ENCODE measurements around the gene TP53TG5. TPM values are rescaled to one million over a fixed set of nuclear protein-coding genes. Genes with fewer than 3 reads are reported as not detected.

The TP53TG5 gene
- 0.07 TPM for polyA plus RNA-seq (2013, experiment 1 of 2)
- not detected for polyA plus RNA-seq (2013, experiment 2 of 2)

DNA sequence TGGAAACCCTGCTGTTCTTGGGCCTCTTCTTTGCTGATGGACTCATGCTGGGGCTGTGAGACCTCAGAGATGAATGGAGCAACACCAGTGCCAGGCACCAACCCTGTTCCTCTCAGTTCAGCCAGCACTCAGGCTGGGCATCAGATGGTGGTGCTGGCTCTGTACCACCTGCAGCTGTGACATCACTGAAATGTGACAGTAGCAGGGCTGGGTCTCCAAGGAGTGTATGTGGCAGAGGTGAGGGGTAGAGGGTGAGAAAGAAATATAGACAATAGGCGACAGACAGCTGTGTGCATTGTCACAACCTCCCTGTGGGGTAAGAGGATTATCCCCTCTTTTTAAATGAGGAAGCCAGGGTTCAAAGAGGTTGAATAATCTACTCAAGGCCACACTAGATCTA, at the start of gene TP53TG5:
Gene TP53TG5, minus strand, starts transcription at position 135 of the 400 bp plus-strand sequence. Its CDS starts 89 bp downstream, at position 46.
- peaks cover 7% of the 10 kb centered on the region for H3K4me1 ChIP-seq (ENCODE audit: control insufficient read depth, low read depth, low read length)
- H3K4me3 ChIP-seq (ENCODE audit: low read length): no peak within 1 kb of the TSS
- no peak within 1 kb of the TSS for H2BK15ac ChIP-seq (replicated peaks; ENCODE audit: low read depth)
- H3K23ac ChIP-seq (ENCODE audit: low read length): no peak within 1 kb of the TSS
- peak within 1 kb of the TSS; percentile 18 for H3K56ac ChIP-seq (ENCODE audit: low read length)
- no peaks in the 10 kb centered on the region for H3K36me3 ChIP-seq (ENCODE audit: control insufficient read depth, insufficient read depth, low read length)
- H3K18ac ChIP-seq (ENCODE audit: low read length): peak within 1 kb of the TSS; percentile 24
- DNase-seq: peak; percentile 77
- no peaks in the 10 kb centered on the region for H3K79me1 ChIP-seq (ENCODE audit: low read length)
- H4K5ac ChIP-seq (ENCODE audit: low read length): no peak within 1 kb of the TSS
- no peak within 1 kb of the TSS for H3K9ac ChIP-seq (ENCODE audit: low read length)
- H3K27ac ChIP-seq (ENCODE audit: low read depth, low read length): peak within 1 kb of the TSS; percentile 51
- H4K8ac ChIP-seq (ENCODE audit: low read depth, low read length): no peak within 1 kb of the TSS
- no peak within 1 kb of the TSS for H2BK120ac ChIP-seq (ENCODE audit: low read depth, low read length)
- H3K27me3 ChIP-seq (ENCODE audit: insufficient read depth, low read length, poor library complexity): no peaks in the 10 kb centered on the region
- peak within 1 kb of the TSS; percentile 60 for H2BK5ac ChIP-seq (ENCODE audit: low read length)
- H2AK5ac ChIP-seq (ENCODE audit: low read length): no peak within 1 kb of the TSS
- WGBS (ENCODE audit: extremely low coverage, insufficient coverage, low lambda C conversion rate): no CpG with 5 or more reads among the region's 1 CpG
- H3K79me2 ChIP-seq (ENCODE audit: control insufficient read depth, insufficient read depth, low read length): no peaks in the 10 kb centered on the region
- no peak within 1 kb of the TSS for H3K4me2 ChIP-seq (ENCODE audit: low read length)
- H3K4ac ChIP-seq (ENCODE audit: low read depth, low read length): no peak within 1 kb of the TSS

DNA sequence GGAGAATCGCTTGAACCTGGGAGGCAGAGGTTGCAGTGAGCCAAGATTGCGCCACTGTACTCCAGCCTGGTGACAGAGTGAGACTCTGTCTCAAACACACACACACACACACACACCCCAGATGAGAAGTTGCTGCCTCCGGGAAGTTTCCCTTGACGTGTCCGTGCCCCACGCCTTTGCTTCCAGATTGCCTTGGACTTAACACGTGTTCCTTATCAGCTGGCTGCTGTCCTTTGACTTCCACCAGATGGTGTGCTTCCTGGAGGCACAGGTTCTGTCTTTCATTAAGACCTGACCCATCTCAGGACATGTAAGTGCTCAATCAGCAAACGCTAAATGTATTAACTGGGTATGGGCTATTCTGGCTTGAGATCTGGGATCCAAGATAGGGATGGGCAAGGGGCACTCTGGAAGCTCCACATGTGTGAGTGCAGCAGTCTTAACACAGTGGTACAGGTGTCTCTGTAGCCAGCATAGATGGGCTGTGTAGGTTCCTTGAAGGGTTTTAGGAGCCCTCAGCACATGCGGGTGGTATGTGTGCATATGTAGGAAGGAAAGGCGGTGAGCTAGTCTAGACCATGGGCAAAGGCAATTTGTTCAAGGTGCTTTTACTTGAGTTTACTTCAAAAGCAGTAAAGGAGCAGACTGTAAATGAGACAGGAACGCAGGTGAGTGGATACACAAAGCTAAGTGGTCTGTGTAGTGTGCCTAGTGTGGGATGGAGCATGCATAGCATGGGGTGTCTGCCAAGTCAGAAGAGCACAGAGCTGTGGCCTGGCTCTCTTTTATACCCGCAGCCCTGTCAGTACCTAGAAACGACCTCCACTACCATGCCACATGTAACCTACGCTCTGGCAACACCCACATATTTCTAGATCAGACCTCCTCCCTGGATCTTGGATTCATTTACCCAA, 49.4 kb upstream of the TP53TG5 start:
- no peak overlapping the region for H3K23ac ChIP-seq (ENCODE audit: low read length)
- H3K4me1 ChIP-seq (ENCODE audit: control insufficient read depth, low read depth, low read length): no peaks in the 10 kb centered on the region
- H3K27ac ChIP-seq (ENCODE audit: low read depth, low read length): no peak overlapping the region
- no peak overlapping the region for H2BK15ac ChIP-seq (replicated peaks; ENCODE audit: low read depth)
- no peak overlapping the region for H3K56ac ChIP-seq (ENCODE audit: low read length)
- no peaks in the 10 kb centered on the region for H3K27me3 ChIP-seq (ENCODE audit: insufficient read depth, low read length, poor library complexity)
- H4K8ac ChIP-seq (ENCODE audit: low read depth, low read length): no peak overlapping the region
- peaks cover 6% of the 10 kb centered on the region for H3K36me3 ChIP-seq (ENCODE audit: control insufficient read depth, insufficient read depth, low read length)
- no peak for DNase-seq
- H3K18ac ChIP-seq (ENCODE audit: low read length): no peak overlapping the region
- no peaks in the 10 kb centered on the region for H3K79me2 ChIP-seq (ENCODE audit: control insufficient read depth, insufficient read depth, low read length)
- H4K5ac ChIP-seq (ENCODE audit: low read length): no peak overlapping the region
- no peak overlapping the region for H3K9ac ChIP-seq (ENCODE audit: low read length)
- H2BK120ac ChIP-seq (ENCODE audit: low read depth, low read length): no peak overlapping the region
- H3K79me1 ChIP-seq (ENCODE audit: low read length): no peaks in the 10 kb centered on the region
- H3K4me2 ChIP-seq (ENCODE audit: low read length): no peak overlapping the region
- no peak overlapping the region for H3K4me3 ChIP-seq (ENCODE audit: low read length)
- WGBS (ENCODE audit: extremely low coverage, insufficient coverage, low lambda C conversion rate): no CpG with 5 or more reads among the region's 14 CpGs
- H3K4ac ChIP-seq (ENCODE audit: low read depth, low read length): no peak overlapping the region
- no peak overlapping the region for H2AK5ac ChIP-seq (ENCODE audit: low read length)
- H2BK5ac ChIP-seq (ENCODE audit: low read length): no peak overlapping the region

DNA sequence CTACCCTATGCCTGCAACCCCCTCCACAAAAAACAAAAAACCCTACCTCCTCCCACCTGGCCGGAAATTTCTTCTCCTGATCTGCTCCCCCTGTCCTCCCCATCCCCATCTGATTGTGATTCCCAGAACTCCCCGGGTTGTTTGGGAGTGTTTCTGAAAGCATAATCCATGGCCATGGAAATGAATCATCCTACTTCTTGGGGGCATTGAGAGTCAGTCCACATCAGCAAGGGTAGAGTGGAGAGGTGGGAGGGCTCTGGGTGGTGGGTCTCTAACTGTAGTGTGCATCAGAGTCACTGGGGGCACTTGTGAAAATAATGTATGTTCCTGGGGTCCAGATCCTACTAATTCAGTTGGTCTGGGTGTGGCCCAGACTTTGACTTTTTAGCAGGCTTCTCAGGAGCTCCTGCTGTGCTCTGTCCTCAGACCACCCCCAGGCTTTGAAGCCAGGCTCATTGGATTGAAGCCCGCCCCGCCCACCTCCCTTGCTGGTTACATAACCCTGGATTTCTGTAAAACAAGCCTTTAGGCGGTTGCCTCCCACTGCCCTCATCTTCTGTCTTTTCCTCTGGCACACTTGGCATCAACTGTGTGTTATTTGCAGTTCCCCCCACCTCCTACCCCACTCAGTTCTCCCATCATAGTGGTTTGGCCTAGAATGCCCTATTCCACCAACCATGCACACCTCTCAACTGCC, 48.3 kb upstream of the TP53TG5 start:
- Histone ChIP-seq H3K23ac (ENCODE audit: low read length) (no peak overlapping the region), H2BK5ac (ENCODE audit: low read length) (no peak overlapping the region), H3K4me2 (ENCODE audit: low read length) (no peak overlapping the region), H3K79me2 (ENCODE audit: control insufficient read depth, insufficient read depth, low read length) (no peaks in the 10 kb centered on the region), H3K4me3 (ENCODE audit: low read length) (no peak overlapping the region), H3K4me1 (ENCODE audit: control insufficient read depth, low read depth, low read length) (no peaks in the 10 kb centered on the region), H3K79me1 (ENCODE audit: low read length) (no peaks in the 10 kb centered on the region), H3K9ac (ENCODE audit: low read length) (no peak overlapping the region), H2AK5ac (ENCODE audit: low read length) (no peak overlapping the region), H4K5ac (ENCODE audit: low read length) (no peak overlapping the region), H3K27ac (ENCODE audit: low read depth, low read length) (no peak overlapping the region), H3K27me3 (ENCODE audit: insufficient read depth, low read length, poor library complexity) (no peaks in the 10 kb centered on the region), H3K56ac (ENCODE audit: low read length) (no peak overlapping the region), H3K4ac (ENCODE audit: low read depth, low read length) (no peak overlapping the region), H2BK120ac (ENCODE audit: low read depth, low read length) (no peak overlapping the region), H4K8ac (ENCODE audit: low read depth, low read length) (no peak overlapping the region), H2BK15ac (replicated peaks; ENCODE audit: low read depth) (no peak overlapping the region), H3K18ac (ENCODE audit: low read length) (no peak overlapping the region), H3K36me3 (ENCODE audit: control insufficient read depth, insufficient read depth, low read length) (peaks cover 6% of the 10 kb centered on the region)
- no CpG with 5 or more reads among the region's 5 CpGs for WGBS (ENCODE audit: extremely low coverage, insufficient coverage, low lambda C conversion rate)
- no peak for DNase-seq

DNA sequence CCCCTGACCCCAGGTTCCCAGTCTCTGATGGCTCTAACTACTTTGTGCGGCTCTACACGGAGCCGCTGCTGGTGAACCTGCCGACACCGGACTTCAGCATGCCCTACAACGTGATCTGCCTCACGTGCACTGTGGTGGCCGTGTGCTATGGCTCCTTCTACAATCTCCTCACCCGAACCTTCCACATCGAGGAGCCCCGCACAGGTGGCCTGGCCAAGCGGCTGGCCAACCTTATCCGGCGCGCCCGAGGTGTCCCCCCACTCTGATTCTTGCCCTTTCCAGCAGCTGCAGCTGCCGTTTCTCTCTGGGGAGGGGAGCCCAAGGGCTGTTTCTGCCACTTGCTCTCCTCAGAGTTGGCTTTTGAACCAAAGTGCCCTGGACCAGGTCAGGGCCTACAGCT, 47.4 kb upstream of the TP53TG5 start:
- H3K36me3 ChIP-seq (ENCODE audit: control insufficient read depth, insufficient read depth, low read length): peaks cover 12% of the 10 kb centered on the region
- H4K8ac ChIP-seq (ENCODE audit: low read depth, low read length): no peak overlapping the region
- no peak overlapping the region for H3K9ac ChIP-seq (ENCODE audit: low read length)
- no peak overlapping the region for H2BK15ac ChIP-seq (replicated peaks; ENCODE audit: low read depth)
- no peak overlapping the region for H3K4me2 ChIP-seq (ENCODE audit: low read length)
- no peak overlapping the region for H3K4ac ChIP-seq (ENCODE audit: low read depth, low read length)
- no peaks in the 10 kb centered on the region for H3K4me1 ChIP-seq (ENCODE audit: control insufficient read depth, low read depth, low read length)
- H3K4me3 ChIP-seq (ENCODE audit: low read length): no peak overlapping the region
- no peak overlapping the region for H3K27ac ChIP-seq (ENCODE audit: low read depth, low read length)
- no peak overlapping the region for H2AK5ac ChIP-seq (ENCODE audit: low read length)
- H3K18ac ChIP-seq (ENCODE audit: low read length): no peak overlapping the region
- H2BK120ac ChIP-seq (ENCODE audit: low read depth, low read length): no peak overlapping the region
- no peaks in the 10 kb centered on the region for H3K79me2 ChIP-seq (ENCODE audit: control insufficient read depth, insufficient read depth, low read length)
- H3K23ac ChIP-seq (ENCODE audit: low read length): no peak overlapping the region
- no peak for DNase-seq
- no peak overlapping the region for H2BK5ac ChIP-seq (ENCODE audit: low read length)
- H3K27me3 ChIP-seq (ENCODE audit: insufficient read depth, low read length, poor library complexity): no peaks in the 10 kb centered on the region
- WGBS (ENCODE audit: extremely low coverage, insufficient coverage, low lambda C conversion rate): no CpG with 5 or more reads among the region's 17 CpGs
- no peak overlapping the region for H3K56ac ChIP-seq (ENCODE audit: low read length)
- no peaks in the 10 kb centered on the region for H3K79me1 ChIP-seq (ENCODE audit: low read length)
- no peak overlapping the region for H4K5ac ChIP-seq (ENCODE audit: low read length)

DNA sequence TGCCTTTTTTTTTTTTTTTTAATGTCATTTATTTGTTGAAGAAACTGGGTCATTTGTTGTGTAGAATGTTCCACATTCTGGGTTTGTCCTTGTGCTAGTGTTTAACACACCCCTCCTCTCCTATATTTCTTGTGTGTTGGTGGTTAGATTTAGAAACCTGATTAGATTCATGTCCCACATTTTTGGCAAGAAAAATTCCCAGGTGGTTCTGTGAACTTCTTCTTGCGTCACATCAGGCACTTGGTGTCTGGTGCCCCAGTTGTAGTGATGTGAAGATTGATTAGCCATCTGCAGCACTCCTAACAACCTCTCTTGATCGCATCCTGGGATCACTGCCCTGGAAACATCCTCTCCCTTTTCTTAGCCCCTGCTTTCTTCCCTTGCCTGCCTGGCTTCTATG, 45.6 kb upstream of the TP53TG5 start:
- Histone ChIP-seq H2BK5ac (ENCODE audit: low read length) (no peak overlapping the region), H3K23ac (ENCODE audit: low read length) (no peak overlapping the region), H4K8ac (ENCODE audit: low read depth, low read length) (no peak overlapping the region), H4K5ac (ENCODE audit: low read length) (no peak overlapping the region), H3K79me2 (ENCODE audit: control insufficient read depth, insufficient read depth, low read length) (no peaks in the 10 kb centered on the region), H3K18ac (ENCODE audit: low read length) (no peak overlapping the region), H3K27me3 (ENCODE audit: insufficient read depth, low read length, poor library complexity) (no peaks in the 10 kb centered on the region), H2BK120ac (ENCODE audit: low read depth, low read length) (no peak overlapping the region), H3K4me3 (ENCODE audit: low read length) (no peak overlapping the region), H2BK15ac (replicated peaks; ENCODE audit: low read depth) (no peak overlapping the region), H3K36me3 (ENCODE audit: control insufficient read depth, insufficient read depth, low read length) (peaks cover 19% of the 10 kb centered on the region), H3K4me1 (ENCODE audit: control insufficient read depth, low read depth, low read length) (no peaks in the 10 kb centered on the region), H2AK5ac (ENCODE audit: low read length) (no peak overlapping the region), H3K9ac (ENCODE audit: low read length) (no peak overlapping the region), H3K27ac (ENCODE audit: low read depth, low read length) (no peak overlapping the region), H3K79me1 (ENCODE audit: low read length) (no peaks in the 10 kb centered on the region), H3K4ac (ENCODE audit: low read depth, low read length) (no peak overlapping the region), H3K4me2 (ENCODE audit: low read length) (no peak overlapping the region), H3K56ac (ENCODE audit: low read length) (no peak overlapping the region)
- DNase-seq: no peak
- WGBS (ENCODE audit: extremely low coverage, insufficient coverage, low lambda C conversion rate): no CpG with 5 or more reads among the region's 2 CpGs
